HepG2 (cell line): ENCODE data around the gene MLYCD. TPM values are rescaled to one million over a fixed set of nuclear protein-coding genes. Genes with fewer than 3 reads are reported as not detected.

Experiments used
- AHR ChIP-seq: IDR thresholded peaks from 2 replicates; pipeline ENCODE4 v1.6.1; 2018; ENCODE audit warnings: missing genetic modification reagents, missing compliant biosample characterization
- CHD2 ChIP-seq: IDR thresholded peaks from 2 replicates; pipeline ENCODE4 v1.6.1; 2011; ENCODE audit warnings: low read depth, low read length, improper control_type of control experiment
- FOXA1 ChIP-seq, 2 experiments: fragments of 450-650 bp in 1 of 2; sonication (generic) in 1 of 2; formaldehyde crosslinking in 1 of 2; IDR thresholded peaks; 2 replicates each; pipeline versions ENCODE4 v1.4.0 to v1.6.1; 2016 to 2020; ENCODE audit warnings: missing genetic modification reagents in 1 of 2
- IRX3 ChIP-seq: sonication (generic); formaldehyde crosslinking; IDR thresholded peaks from 2 replicates; pipeline ENCODE4 v1.8.1; 2023; ENCODE audit warnings: mild to moderate bottlenecking, low read depth, missing genetic modification reagents, borderline replicate concordance
- RXRB ChIP-seq: IDR thresholded peaks from 2 replicates; pipeline ENCODE4 v1.6.1; 2016; ENCODE audit warnings: borderline replicate concordance, missing genetic modification reagents, missing compliant biosample characterization
- SMAD3 ChIP-seq: sonication (generic); formaldehyde crosslinking; IDR thresholded peaks from 2 replicates; pipeline ENCODE4 v1.4.0; 2020; ENCODE audit warnings: missing genetic modification reagents
- TOPORS ChIP-seq: sonication (generic); formaldehyde crosslinking; IDR thresholded peaks from 2 replicates; pipeline ENCODE4 v1.8.0; 2023; ENCODE audit warnings: mild to moderate bottlenecking, missing genetic modification reagents
- TP53 ChIP-seq: sonication (generic); formaldehyde crosslinking; conservative IDR thresholded peaks from 2 replicates; pipeline ENCODE4 v1.4.0; 2020; ENCODE audit warnings: missing genetic modification reagents
- ZFP36L2 ChIP-seq: sonication (generic); formaldehyde crosslinking; IDR thresholded peaks from 2 replicates; pipeline ENCODE4 v1.4.0; 2020; ENCODE audit warnings: missing genetic modification reagents
- ZNF569 ChIP-seq: sonication (generic); formaldehyde crosslinking; IDR thresholded peaks from 2 replicates; pipeline ENCODE4 v1.5.0; 2020; ENCODE audit warnings: mild to moderate bottlenecking, missing genetic modification reagents, moderate library complexity, borderline replicate concordance
- ZNF703 ChIP-seq: sonication (generic); formaldehyde crosslinking; IDR thresholded peaks from 2 replicates; pipeline ENCODE4 v1.5.1; 2020; ENCODE audit warnings: missing genetic modification reagents, mild to moderate bottlenecking, moderate library complexity, borderline replicate concordance
- ZSCAN30 ChIP-seq: sonication (generic); formaldehyde crosslinking; IDR thresholded peaks from 2 replicates; pipeline ENCODE4 v1.5.0; 2020; ENCODE audit warnings: mild to moderate bottlenecking, missing genetic modification reagents
- polyA plus RNA-seq, 8 experiments: library from polyadenylated mRNA; depleted of rRNA in 3 of 8; stranded (reverse) in 7 of 8; unstranded in 1 of 8; fragments of >200 nt; fragmentation: Illumina TruSeq in 4 of 8; extraction: Trizol in 4 of 8; gene quantifications; 2 replicates each; pipeline versions ENCODE4 v1.2.1 to v1.2.3, GENCODE V29; 2011 to 2016; ENCODE audit warnings: low read depth in 4 of 8, missing spikeins in 1 of 8, mixed read lengths in 1 of 8; ENCODE audit not compliant: insufficient read depth in 1 of 8
- total RNA-seq, 5 experiments: library from RNA; depleted of rRNA; stranded (reverse); fragments of >200 nt; fragmentation: Illumina TruSeq; extraction: Trizol; gene quantifications; 2 replicates each; pipeline ENCODE4 v1.2.3, GENCODE V29; 2016; ENCODE audit warnings: low read depth in 1 of 5
- TF ChIP-seq, protein P1 (sequence below): IDR thresholded peaks from 2 replicates; pipeline ENCODE4 v1.4.0; 2020; ENCODE audit warnings: mild to moderate bottlenecking, missing genetic modification reagents
- TF ChIP-seq, protein P2 (sequence below): sonication (generic); formaldehyde crosslinking; IDR thresholded peaks from 2 replicates; pipeline ENCODE4 v1.8.0; 2022; ENCODE audit warnings: mild to moderate bottlenecking, missing genetic modification reagents, moderate library complexity
- TF ChIP-seq, protein P3 (sequence below): sonication (generic); formaldehyde crosslinking; IDR thresholded peaks from 2 replicates; pipeline ENCODE4 v1.4.0; 2020; ENCODE audit warnings: missing genetic modification reagents
- TF ChIP-seq, protein P4 (sequence below): sonication (generic); formaldehyde crosslinking; IDR thresholded peaks from 2 replicates; pipeline ENCODE4 v1.4.0; 2020; ENCODE audit warnings: missing genetic modification reagents
- TF ChIP-seq, protein P5 (sequence below): IDR thresholded peaks from 2 replicates; pipeline ENCODE4 v1.6.1; 2016; ENCODE audit warnings: missing compliant biosample characterization, missing genetic modification reagents, borderline replicate concordance

Gene MLYCD
- total and polyA plus RNA-seq, 2 of the 13 experiments (the other 11 are each of a cell fraction or from before 2014, with no cell fraction given) = 1.8 to 4.0 TPM

DNA sequence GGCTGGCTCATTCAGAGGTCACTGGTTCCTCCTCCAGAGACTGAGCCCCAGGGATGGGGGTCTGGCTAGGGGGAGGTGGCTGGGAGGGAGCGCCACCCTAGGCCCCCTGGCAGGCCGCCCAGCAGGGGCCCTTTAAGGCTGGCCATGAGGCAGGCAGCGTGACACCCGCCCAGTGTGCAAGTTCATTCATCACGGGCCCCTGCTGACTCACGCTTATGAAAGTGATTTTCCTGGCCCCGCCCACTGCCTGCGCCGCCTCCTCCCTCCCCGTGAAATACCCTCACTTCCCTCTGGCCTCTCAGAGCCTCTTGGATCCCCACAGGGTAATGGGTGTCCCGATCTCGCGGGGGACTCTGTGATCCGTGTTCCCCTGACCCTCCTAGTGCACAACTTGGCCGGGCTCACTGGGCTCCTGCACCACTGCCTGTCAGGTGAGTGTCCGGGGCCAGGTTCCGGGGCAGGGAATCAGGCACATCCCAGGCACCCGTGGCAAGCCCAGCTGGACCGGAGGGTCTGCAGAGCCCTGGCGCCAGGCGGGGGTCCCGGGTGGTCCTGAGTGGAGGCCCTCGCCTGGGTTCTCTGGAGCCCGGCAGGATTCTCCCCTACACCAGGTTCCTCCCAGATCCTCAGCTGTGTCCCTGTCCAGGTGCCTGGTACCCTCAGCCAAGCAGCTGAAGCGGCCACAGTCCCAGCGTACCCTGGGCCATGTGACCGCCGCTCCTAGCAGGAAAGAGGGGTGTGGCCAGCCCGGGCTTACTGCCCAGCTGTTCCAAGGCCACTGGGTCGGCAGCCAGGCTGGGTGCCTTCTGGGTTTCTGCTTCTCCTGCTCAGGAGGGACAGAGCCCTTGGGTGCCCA lies 54.3 kb downstream of the MLYCD start, which contains the start of gene OSGIN1 (continued):
- TF ChIP-seq, protein P1, sequence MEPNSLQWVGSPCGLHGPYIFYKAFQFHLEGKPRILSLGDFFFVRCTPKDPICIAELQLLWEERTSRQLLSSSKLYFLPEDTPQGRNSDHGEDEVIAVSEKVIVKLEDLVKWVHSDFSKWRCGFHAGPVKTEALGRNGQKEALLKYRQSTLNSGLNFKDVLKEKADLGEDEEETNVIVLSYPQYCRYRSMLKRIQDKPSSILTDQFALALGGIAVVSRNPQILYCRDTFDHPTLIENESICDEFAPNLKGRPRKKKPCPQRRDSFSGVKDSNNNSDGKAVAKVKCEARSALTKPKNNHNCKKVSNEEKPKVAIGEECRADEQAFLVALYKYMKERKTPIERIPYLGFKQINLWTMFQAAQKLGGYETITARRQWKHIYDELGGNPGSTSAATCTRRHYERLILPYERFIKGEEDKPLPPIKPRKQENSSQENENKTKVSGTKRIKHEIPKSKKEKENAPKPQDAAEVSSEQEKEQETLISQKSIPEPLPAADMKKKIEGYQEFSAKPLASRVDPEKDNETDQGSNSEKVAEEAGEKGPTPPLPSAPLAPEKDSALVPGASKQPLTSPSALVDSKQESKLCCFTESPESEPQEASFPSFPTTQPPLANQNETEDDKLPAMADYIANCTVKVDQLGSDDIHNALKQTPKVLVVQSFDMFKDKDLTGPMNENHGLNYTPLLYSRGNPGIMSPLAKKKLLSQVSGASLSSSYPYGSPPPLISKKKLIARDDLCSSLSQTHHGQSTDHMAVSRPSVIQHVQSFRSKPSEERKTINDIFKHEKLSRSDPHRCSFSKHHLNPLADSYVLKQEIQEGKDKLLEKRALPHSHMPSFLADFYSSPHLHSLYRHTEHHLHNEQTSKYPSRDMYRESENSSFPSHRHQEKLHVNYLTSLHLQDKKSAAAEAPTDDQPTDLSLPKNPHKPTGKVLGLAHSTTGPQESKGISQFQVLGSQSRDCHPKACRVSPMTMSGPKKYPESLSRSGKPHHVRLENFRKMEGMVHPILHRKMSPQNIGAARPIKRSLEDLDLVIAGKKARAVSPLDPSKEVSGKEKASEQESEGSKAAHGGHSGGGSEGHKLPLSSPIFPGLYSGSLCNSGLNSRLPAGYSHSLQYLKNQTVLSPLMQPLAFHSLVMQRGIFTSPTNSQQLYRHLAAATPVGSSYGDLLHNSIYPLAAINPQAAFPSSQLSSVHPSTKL (CRISPR knock-in tag) = peak; percentile 85
- TF ChIP-seq FOXA1 (IDR thresholded peaks at IDR 0.05) (no peak), FOXA1 (CRISPR knock-in tag; IDR thresholded peaks at IDR 0.05) (no peak; the same call in 1 of the 2 replicates), IRX3 (no peak), RXRB (CRISPR knock-in tag) (peak; percentile 59), AHR (no peak), TP53 (CRISPR knock-in tag) (peak; percentile 80; the same call in 1 of the 2 replicates), TOPORS (CRISPR knock-in tag) (no peak; the same call in none of the 2 replicates), SMAD3 (CRISPR knock-in tag) (no peak), CHD2 (no peak), ZNF703 (peak; percentile 79; the same call in 1 of the 2 replicates), ZSCAN30 (peak; percentile 82; the same call in 1 of the 2 replicates), ZNF569 (CRISPR knock-in tag) (no peak; the same call in 1 of the 2 replicates), ZFP36L2 (no peak)
- TF ChIP-seq, protein P2, sequence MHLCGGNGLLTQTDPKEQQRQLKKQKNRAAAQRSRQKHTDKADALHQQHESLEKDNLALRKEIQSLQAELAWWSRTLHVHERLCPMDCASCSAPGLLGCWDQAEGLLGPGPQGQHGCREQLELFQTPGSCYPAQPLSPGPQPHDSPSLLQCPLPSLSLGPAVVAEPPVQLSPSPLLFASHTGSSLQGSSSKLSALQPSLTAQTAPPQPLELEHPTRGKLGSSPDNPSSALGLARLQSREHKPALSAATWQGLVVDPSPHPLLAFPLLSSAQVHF (CRISPR knock-in tag) = no peak
- TF ChIP-seq, protein P3, sequence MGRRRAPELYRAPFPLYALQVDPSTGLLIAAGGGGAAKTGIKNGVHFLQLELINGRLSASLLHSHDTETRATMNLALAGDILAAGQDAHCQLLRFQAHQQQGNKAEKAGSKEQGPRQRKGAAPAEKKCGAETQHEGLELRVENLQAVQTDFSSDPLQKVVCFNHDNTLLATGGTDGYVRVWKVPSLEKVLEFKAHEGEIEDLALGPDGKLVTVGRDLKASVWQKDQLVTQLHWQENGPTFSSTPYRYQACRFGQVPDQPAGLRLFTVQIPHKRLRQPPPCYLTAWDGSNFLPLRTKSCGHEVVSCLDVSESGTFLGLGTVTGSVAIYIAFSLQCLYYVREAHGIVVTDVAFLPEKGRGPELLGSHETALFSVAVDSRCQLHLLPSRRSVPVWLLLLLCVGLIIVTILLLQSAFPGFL (CRISPR knock-in tag) = no peak
- TF ChIP-seq, protein P4, sequence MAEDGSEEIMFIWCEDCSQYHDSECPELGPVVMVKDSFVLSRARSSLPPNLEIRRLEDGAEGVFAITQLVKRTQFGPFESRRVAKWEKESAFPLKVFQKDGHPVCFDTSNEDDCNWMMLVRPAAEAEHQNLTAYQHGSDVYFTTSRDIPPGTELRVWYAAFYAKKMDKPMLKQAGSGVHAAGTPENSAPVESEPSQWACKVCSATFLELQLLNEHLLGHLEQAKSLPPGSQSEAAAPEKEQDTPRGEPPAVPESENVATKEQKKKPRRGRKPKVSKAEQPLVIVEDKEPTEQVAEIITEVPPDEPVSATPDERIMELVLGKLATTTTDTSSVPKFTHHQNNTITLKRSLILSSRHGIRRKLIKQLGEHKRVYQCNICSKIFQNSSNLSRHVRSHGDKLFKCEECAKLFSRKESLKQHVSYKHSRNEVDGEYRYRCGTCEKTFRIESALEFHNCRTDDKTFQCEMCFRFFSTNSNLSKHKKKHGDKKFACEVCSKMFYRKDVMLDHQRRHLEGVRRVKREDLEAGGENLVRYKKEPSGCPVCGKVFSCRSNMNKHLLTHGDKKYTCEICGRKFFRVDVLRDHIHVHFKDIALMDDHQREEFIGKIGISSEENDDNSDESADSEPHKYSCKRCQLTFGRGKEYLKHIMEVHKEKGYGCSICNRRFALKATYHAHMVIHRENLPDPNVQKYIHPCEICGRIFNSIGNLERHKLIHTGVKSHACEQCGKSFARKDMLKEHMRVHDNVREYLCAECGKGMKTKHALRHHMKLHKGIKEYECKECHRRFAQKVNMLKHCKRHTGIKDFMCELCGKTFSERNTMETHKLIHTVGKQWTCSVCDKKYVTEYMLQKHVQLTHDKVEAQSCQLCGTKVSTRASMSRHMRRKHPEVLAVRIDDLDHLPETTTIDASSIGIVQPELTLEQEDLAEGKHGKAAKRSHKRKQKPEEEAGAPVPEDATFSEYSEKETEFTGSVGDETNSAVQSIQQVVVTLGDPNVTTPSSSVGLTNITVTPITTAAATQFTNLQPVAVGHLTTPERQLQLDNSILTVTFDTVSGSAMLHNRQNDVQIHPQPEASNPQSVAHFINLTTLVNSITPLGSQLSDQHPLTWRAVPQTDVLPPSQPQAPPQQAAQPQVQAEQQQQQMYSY (CRISPR knock-in tag) = peak; percentile 91
- TF ChIP-seq, protein P5, sequence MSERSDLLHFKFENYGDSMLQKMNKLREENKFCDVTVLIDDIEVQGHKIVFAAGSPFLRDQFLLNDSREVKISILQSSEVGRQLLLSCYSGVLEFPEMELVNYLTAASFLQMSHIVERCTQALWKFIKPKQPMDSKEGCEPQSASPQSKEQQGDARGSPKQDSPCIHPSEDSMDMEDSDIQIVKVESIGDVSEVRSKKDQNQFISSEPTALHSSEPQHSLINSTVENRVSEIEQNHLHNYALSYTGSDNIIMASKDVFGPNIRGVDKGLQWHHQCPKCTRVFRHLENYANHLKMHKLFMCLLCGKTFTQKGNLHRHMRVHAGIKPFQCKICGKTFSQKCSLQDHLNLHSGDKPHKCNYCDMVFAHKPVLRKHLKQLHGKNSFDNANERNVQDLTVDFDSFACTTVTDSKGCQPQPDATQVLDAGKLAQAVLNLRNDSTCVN (CRISPR knock-in tag) = no peak
